ENCODE measurements around the gene ZNF778.
"Not testable (repeated sequence)": the region's sequence is repeated elsewhere in the genome, so short reads cannot be mapped to it uniquely, and the experiment has no call there.

ZNF778 gene

GRCh38 chr16:89217138-89217387 is 440 bp upstream of the ZNF778 start:
- DNase-seq (ENCODE audit: low read depth): no peak

GRCh38 chr16:89219365-89219764 is 1.9 kb downstream of the ZNF778 start:
- DNase-seq (ENCODE audit: low read depth): no peak

DNA sequence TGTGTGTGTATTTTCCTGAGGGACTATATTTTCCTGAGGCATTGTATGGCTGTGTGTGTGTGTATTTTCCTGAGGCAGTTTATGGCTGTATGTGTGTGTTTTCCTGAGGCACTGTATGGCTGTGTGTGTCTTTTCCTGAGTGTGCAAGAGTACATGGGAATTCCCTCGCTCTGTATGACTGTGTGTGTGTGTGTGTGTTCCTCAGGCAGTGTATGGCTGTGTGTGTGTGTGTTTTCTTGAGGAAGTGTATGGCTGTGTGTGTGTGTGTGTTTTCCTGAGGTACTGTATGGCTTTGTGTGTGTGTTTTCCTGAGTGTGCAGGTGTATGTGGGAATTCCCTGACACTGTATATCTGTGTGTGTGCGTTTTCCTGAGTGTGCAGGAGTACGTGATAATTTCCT is 4.1 kb downstream of the ZNF778 start:
- DNase-seq (ENCODE audit: low read depth): no peak

DNA sequence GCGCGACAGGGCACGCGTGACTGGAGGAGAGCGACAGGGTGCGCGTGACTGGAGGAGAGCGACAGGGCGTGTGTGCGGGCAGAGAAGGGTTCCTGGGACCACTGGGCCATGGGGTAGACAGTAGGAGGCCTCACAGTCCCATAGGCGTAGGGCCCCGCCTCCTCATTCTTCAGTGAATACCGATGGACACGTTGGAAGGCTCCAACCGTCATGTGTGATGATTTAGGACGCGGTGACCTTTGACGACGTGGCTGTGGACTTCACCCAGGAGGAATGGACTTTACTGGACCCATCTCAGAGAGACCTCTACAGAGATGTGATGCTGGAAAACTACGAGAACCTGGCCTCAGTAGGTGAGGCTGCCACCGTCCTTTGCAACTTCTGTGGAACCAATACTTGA is 5.4 kb downstream of the ZNF778 start:
- no peak for DNase-seq (ENCODE audit: low read depth)

- DNase-seq (ENCODE audit: low read depth): no peak
Observed at GRCh38 chr16:89224665-89225064, 7.2 kb downstream of the ZNF778 start.

- DNase-seq (ENCODE audit: low read depth): no peak
Observed at GRCh38 chr16:89230255-89230654, 12.8 kb downstream of the ZNF778 start.

GRCh38 chr16:89232107-89232506 is 14.6 kb downstream of the ZNF778 start:
- no peak for DNase-seq (ENCODE audit: low read depth)

DNA sequence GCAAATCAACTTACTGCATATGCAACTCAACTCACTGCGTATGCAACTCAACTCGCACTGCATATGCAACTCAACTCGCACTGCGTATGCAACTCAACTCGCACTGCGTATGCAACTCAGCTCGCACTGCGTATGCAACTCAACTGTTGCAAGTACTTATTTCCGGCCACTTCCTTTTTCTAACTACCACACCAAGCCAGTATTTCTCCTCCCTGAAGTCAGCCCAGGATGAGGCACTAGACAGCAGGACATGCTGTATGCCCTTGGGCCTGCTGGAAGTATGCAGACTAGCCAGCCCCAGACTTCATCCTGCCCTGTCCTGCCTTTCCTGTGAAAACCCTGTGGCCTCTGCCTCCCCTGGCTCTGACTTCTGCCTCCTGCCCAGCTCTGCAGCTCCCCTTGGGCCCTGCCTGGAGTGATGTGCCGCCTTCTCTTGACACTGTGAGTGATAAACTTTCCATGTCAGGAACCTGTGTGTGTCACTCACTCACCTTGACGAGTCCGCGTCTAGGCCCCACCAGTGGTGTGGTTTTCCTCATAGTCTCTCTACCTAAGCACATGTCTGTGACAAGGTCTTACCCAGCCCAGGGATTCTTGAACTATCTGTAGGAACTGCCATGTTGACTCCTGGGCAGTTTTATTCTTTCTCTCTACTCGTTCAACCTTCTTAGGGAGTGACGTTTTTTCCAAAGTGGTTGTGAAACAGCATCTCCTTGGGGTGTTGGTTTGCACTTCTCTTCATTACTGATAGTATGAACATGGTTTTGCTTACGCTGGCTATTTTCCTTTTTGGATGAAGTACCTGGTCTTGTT is 16.4 kb downstream of the ZNF778 start:
- no peak for DNase-seq (ENCODE audit: low read depth)

DNA sequence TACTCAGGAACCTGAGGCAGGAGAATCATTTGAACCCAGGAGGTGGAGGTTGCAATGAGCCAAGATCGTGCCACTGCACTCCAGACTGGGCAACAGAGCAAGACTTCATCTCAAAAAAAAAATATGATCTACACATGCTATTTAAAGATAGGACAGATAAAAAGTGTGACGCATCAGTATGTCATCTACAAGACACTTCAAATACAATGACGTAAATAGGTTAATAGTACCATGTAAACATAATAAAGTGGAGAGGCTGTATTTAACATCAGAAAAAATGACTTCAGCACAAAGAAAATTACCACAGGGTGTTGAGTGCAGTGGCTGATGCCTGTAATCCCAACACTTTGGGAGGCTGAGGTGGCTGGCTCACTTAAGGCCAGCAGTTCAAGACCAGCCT is 20.2 kb downstream of the ZNF778 start:
- DNase-seq (ENCODE audit: low read depth): no peak

GRCh38 chr16:89241187-89242007 is 23.9 kb downstream of the ZNF778 start:
- peak; percentile 47 for DNase-seq (ENCODE audit: low read depth)

DNA sequence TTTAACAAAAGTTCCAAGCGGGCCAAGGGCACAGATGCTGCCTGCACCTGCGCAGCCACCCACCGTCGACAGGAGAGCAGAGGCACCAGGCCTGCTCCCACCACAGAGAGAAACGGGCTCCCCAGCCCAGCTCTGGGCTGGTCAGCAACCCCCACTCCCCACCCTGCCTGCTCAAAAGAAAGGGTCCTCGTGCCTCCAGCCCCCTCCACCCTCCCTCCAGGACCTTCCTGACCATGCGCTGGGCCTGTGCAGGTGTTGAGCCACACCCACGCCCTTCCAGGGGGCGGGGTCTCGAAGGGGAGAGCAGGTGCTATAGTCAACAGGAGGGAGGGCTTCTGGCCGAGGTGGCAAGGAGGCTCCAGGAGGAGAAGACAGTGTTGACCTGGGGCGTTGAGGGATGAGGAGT is 25.3 kb downstream of the ZNF778 start:
- DNase-seq (ENCODE audit: low read depth): no peak

DNA sequence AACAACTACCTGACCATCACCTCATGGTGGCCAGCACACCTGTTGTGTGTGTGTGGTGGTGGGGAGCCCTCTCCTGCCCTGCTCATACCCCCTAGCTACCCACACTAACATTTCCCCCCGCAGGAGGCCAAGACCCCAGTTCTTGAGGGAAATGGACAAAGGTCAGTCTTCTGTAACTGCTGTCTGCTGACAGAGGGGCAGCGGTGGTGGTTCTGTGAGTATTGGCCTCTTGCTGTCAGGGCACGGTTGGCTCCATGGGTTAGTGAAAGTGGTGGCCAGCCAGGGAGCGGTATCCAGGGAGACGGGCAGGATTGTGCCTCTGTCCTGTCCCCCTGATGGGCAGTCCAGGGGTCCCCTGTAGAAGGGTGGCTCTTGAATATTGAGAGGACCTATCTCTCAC is 26.2 kb downstream of the ZNF778 start:
- DNase-seq (ENCODE audit: low read depth): no peak

- DNase-seq (ENCODE audit: low read depth): not testable (repeated sequence)
Observed at GRCh38 chr16:89244264-89244663, 26.8 kb downstream of the ZNF778 start.

GRCh38 chr16:89244754-89245153 is 27.3 kb downstream of the ZNF778 start:
- DNase-seq (ENCODE audit: low read depth): no peak

- no peak for DNase-seq (ENCODE audit: low read depth)
Observed at GRCh38 chr16:89246383-89246902, 28.9 kb downstream of the ZNF778 start.

GRCh38 chr16:89246903-89247733 is 29.6 kb downstream of the ZNF778 start:
- DNase-seq (ENCODE audit: low read depth): peak; percentile 44

DNA sequence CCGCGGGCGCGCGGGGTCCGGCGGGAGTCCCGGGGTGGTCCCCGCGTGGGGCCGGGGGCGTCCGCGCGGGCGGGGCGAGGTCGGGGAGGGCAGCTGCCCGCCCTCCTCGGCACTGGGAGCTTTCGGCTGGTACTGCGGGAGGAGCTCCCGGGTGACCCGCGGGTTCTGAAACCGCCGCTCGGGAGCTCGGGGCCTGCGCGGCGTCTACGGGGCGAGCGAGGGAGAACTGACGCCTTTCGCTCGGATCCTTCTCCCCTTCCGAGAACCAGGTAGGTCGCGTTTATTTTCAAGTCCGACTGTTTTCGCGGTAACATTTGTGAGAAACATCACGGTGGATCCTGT is 30.2 kb downstream of the ZNF778 start:
- not testable (repeated sequence) for DNase-seq (ENCODE audit: low read depth)

DNA sequence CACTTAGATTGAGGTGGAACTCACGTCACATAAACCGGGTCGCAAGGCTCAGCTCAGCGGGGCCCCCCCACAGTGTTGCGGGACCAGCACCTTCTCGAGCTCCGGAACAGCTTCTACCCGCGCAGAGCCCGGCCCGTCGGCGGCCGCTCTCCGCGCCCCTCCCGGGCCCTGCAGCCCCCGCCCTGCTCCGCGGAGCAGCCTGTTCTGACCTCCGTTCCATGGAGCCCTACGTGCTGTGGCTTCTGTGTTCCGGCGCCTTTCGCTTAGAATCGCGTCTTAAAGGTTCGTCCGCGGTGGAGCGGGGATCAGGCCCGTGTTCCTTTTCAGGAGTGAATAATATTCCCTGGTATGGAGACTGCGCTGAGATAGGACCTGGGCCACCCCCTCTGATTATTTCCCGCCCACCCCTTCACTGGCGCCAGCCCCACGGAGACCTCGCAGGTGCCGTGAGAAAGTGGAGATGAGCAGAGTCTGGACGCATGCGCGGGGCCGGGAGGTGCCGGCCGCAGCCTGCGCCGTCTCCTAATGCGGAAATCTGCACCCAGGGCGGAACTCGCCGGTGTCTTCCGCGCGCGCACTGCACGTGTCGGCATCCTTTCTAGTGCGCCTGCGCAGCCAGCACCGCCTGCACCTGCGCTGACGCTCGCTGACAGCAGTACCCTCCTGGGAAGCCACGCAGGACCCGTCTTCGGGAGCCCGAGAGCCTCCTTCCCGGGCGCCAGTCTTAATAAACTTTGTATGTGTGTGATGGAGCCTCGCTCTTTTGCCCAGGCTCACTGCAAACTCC is 30.9 kb downstream of the ZNF778 start:
- no peak for DNase-seq (ENCODE audit: low read depth)

GRCh38 chr16:89253548-89254287 is 36.2 kb downstream of the ZNF778 start:
- DNase-seq (ENCODE audit: low read depth): no peak

GRCh38 chr16:89256651-89257254 is 39.2 kb downstream of the ZNF778 start:
- peak; percentile 31 for DNase-seq (ENCODE audit: low read depth)

GRCh38 chr16:89257281-89257731 is 39.8 kb downstream of the ZNF778 start:
- DNase-seq (ENCODE audit: low read depth): no peak

All from stromal cell of bone marrow (primary cell).